C4-2B (cell line): Measurements from ENCODE around the gene LRRC4C.

Experiments used
- H3K27ac ChIP-seq: fragments of 450-650 bp; 2 replicates; pipeline ENCODE4 v1.5.1; 2017
- CTCF ChIP-seq: fragments of 450-650 bp; conservative IDR thresholded peaks from 2 replicates; pipeline ENCODE4 v1.5.1; 2017; ENCODE audit warnings: mild to moderate bottlenecking
- ZFX ChIP-seq: fragments of 450-650 bp; IDR thresholded peaks from 2 replicates; pipeline ENCODE4 v1.6.1; 2017

Gene LRRC4C

GRCh38 chr11:41419901-41420300 is 39.6 kb downstream of the LRRC4C start:
- no peak overlapping the region for H3K27ac ChIP-seq
- no peak for TF ChIP-seq ZFX
- no peak for TF ChIP-seq CTCF

- H3K27ac ChIP-seq = no peak overlapping the region
- TF ChIP-seq ZFX = no peak
- TF ChIP-seq CTCF = no peak
These were observed 44.5 kb downstream of the LRRC4C start for GRCh38 chr11:41414771-41415440.

DNA sequence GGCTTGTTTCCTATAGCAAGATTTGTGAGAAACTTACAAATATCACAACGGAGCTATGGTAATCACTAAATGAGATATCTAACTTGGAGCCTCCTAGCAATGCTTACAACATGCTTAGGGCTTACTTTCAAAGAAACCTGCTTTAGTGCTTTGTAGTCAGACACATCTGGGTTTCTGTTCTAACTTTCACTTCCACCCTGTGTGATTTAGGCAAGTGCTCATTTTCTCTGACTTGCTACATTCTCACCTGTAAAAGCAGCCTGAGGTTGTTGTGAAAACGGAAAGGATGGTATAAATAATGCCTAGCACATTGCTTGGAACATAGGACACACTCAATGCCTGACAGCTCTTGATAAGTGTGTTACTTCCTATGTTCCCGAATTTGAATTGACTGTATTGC is 45.6 kb downstream of the LRRC4C start:
- TF ChIP-seq ZFX = no peak
- TF ChIP-seq CTCF = no peak
- no peak overlapping the region for H3K27ac ChIP-seq

- TF ChIP-seq ZFX (no peak), CTCF (no peak)
These were observed 53.6 kb downstream of the LRRC4C start for GRCh38 chr11:41405812-41406211.

DNA sequence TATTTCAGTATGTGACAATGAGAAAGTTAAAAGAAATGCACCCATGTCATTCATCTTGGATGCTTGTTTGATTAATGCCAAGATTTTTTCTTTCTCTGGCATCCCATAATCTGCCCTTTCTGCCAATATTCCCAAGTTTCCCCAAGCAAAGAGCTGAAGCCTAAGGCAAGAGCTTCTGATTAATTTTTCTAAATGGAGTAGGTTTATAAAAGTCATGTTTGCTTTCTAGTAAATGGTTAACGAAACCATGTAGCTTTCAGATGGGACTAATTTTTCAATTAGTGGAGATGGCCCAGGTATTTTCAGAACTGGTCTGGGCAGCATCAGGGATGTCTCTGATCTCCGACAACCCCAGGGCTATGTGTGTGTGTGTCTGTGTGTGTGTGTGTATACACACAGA is 55.3 kb downstream of the LRRC4C start:
- no peak for TF ChIP-seq CTCF
- TF ChIP-seq ZFX = no peak
- no peak overlapping the region for H3K27ac ChIP-seq

More at GRCh38 chr11:41405812-41406211, 53.6 kb downstream of the LRRC4C start:
- H3K27ac ChIP-seq = no peak overlapping the region

DNA sequence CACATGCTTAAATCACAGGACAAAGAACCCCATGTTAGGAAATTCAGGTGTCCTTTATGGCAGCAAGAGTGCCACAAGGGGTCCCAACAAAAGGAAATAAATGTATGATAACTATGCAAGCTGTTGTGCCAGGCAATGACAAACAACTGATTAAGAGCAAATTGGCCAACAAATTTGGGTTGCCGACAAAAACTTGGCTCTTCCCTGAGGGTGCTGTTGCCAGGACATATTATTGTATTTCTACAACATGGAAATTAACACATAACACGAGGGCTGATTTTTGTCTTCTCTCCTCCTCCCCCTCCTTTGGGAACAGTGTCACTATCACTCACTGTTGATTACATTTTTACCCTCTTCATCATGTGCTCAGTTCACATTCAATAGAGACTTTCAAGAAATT is 56.0 kb downstream of the LRRC4C start:
- no peak for TF ChIP-seq ZFX
- TF ChIP-seq CTCF = no peak

GRCh38 chr11:41400819-41401382 is 58.6 kb downstream of the LRRC4C start:
- no peak overlapping the region for H3K27ac ChIP-seq
- TF ChIP-seq ZFX (no peak), CTCF (no peak)

More for the DNA sequence above, 56.0 kb downstream of the LRRC4C start:
- H3K27ac ChIP-seq = no peak overlapping the region
